GM12865 (cell line): ENCODE results near the gene MYO10.

Experiments used
- DNase-seq: peaks from one replicate; pipeline ENCODE4 v3.0.0; 2010; ENCODE audit warnings: low read depth
- H3K4me3 ChIP-seq: 2 replicates; pipeline ENCODE4 v1.5.1; 2011; ENCODE audit warnings: mild to moderate bottlenecking, low read depth, low read length, control low read depth
- CTCF ChIP-seq: IDR thresholded peaks from 2 replicates; pipeline ENCODE4 v1.5.1; 2011; ENCODE audit warnings: low read length, control low read depth, low read depth, inconsistent platforms; ENCODE audit not compliant: insufficient read depth; ENCODE audit errors: missing control alignments

The MYO10 gene

GRCh38 chr5:16943846-16944678, 8.0 kb upstream of the MYO10 start:
- no peak overlapping the region for H3K4me3 ChIP-seq
- no peak for TF ChIP-seq CTCF
- no peak for DNase-seq

GRCh38 chr5:16937503-16938161, 1.5 kb upstream of the MYO10 start:
- DNase-seq, result no peak
- H3K4me3 ChIP-seq, result no peak overlapping the region
- TF ChIP-seq CTCF, result no peak

- H3K4me3 ChIP-seq, result no peak overlapping the region
- no peak for DNase-seq
Measured at GRCh38 chr5:16936989-16937438, 926 bp upstream of the MYO10 start.

GRCh38 chr5:16935231-16936149, 598 bp downstream of the MYO10 start:
- TF ChIP-seq CTCF, result no peak
- peak; percentile 14 for DNase-seq
- H3K4me3 ChIP-seq, result peak overlapping the region; percentile 7; the same call in 1 of the 2 replicates

More at GRCh38 chr5:16936989-16937438, 926 bp upstream of the MYO10 start:
- no peak for TF ChIP-seq CTCF

GRCh38 chr5:16934677-16935153, 1.4 kb downstream of the MYO10 start:
- TF ChIP-seq CTCF, result no peak
- no peak for DNase-seq
- H3K4me3 ChIP-seq, result no peak overlapping the region

- no peak overlapping the region for H3K4me3 ChIP-seq
- TF ChIP-seq CTCF, result peak; percentile 77
- peak; percentile 45 for DNase-seq
Measured at GRCh38 chr5:16934123-16934522, 2.0 kb downstream of the MYO10 start.
